Pancreas (tissue), 10 donors: Measurements from ENCODE around the gene RBMS3. TPM values are rescaled to one million over a fixed set of nuclear protein-coding genes. Genes with fewer than 3 reads are reported as not detected.

Experiments
- ATAC-seq, 4 donors: fragments of 200-7000 bp; cut with Tn5 transposase; one replicate each; pipeline versions ENCODE4 v1.8.0 to v1.9.1; 2020; ENCODE audit warnings: mild to moderate bottlenecking in 4 of 4, moderate library complexity in 4 of 4
- DNase-seq, 6 donors: peaks; one replicate each; pipeline ENCODE4 v3.0.0-alpha.2; 2020
- FAIRE-seq: peaks from 2 replicates; lab custom pipeline; 2012; peaks lifted over from hg19 to GRCh38; lab: Jason Lieb, UNC
- H3K27ac ChIP-seq, 4 donors: fragments of 200-600 bp; sonication (generic); 1 replicate in 3 of 4; 2 replicates in 1 of 4; pipeline versions ENCODE4 v1.5.0 to v1.8.0; 2020
- H3K27me3 ChIP-seq, 4 donors: fragments of 200-600 bp; one replicate each; pipeline ENCODE4 v1.8.0; 2021
- H3K36me3 ChIP-seq, 3 donors: fragments of 200-600 bp; sonication (generic) in 1 of 3; one replicate each; pipeline versions ENCODE4 v1.5.0 to v1.8.0; 2020 to 2021
- H3K4me1 ChIP-seq, 3 donors: fragments of 200-600 bp; one replicate each; pipeline ENCODE4 v1.8.0; 2021
- H3K4me3 ChIP-seq, 4 donors: fragments of 200-600 bp; sonication (generic) in 2 of 4; one replicate each; pipeline versions ENCODE4 v1.5.0 to v1.8.0; 2020 to 2021
- H3K9me3 ChIP-seq, 4 donors: fragments of 200-600 bp; one replicate each; pipeline ENCODE4 v1.8.0; 2021
- CTCF ChIP-seq, 4 donors: fragments of 200-600 bp; sonication (generic) in 3 of 4; IDR thresholded peaks; one replicate each; pipeline versions ENCODE4 v1.5.0 to v1.8.0; 2021; ENCODE audit warnings: antibody characterized with exemption in 4 of 4
- WGBS, 2 donors: extraction: QIAGEN DNeasy Blood & Tissue Kit; methylation state at CpG; one replicate each; pipeline ENCODE4 v1.1.7; 2013; 5-methylcytosine and 5-hydroxymethylcytosine counted together
- intact Hi-C, 3 donors: fragments of 100-400 bp; cut with DNase I; formaldehyde crosslinking; loops; one replicate each; pipeline versions ENCODE4 v1.11.1 to v1.14.2; 2022
- polyA plus RNA-seq, 2 donors: library from polyadenylated mRNA; stranded (reverse); fragments of 200-250 nt; gene quantifications; one replicate each; pipeline ENCODE4 v1.2.3, GENCODE V29; 2013
- total RNA-seq, 6 donors: library from RNA; stranded (reverse); fragmentation: NEBNext Ultra II Directional in 4 of 6; extraction: Animal tissue kit (Norgen Biotek cat#: 25700) in 4 of 6; gene quantifications; one replicate each; pipeline versions ENCODE4 v1.2.1 to v1.2.4, GENCODE V29; 2021 to 2023
- donor health status: healthy with polysubstance abuse.
- donor health status: DM: no; HTN: no; CAD: no; lungs with moderate emphysema.
- donor health status: DM: no; HTN: no; CAD: no.
- donor health status: control.
- donor health status: control.
- donor health status: Bipolar disorder and iron deficiency.
- donor health status: DM: yes; HTN: yes; CAD: no.
- donor health status: DM: no; HTN: no; CAD: no.
- donor health status: DM: no; HTN: no; CAD: no.
- donor health status: DM: yes; HTN: yes; CAD: no.

RBMS3 gene
- total and polyA plus RNA-seq, 8 donors = 4.0 to 10.0 (median 6.6) TPM

- Histone ChIP-seq H3K27ac (no peak overlapping the region), H3K36me3 (no peaks in the 10 kb centered on the region), H3K27me3 (no peaks in the 10 kb centered on the region), H3K4me1 (peaks cover 0 to 3% (median 0%) of the 10 kb centered on the region in 3 donors), H3K4me3 (no peak overlapping the region), H3K9me3 (no peaks in the 10 kb centered on the region)
- intact Hi-C loops = no loop called here
- no peak for TF ChIP-seq CTCF (IDR thresholded peaks at IDR 0.05)
- FAIRE-seq = no peak
- no peak for ATAC-seq
- 80 to 81% methylated on average over 1 of the region's 1 CpG for WGBS, 2 donors
- DNase-seq = no peak
Measured at GRCh38 chr3:29590012-29590411, 309.1 kb downstream of the RBMS3 start.

- no peaks in the 10 kb centered on the region for H3K27me3 ChIP-seq
- no peaks in the 10 kb centered on the region for H3K36me3 ChIP-seq
- DNase-seq (no peak), ATAC-seq (no peak), FAIRE-seq (no peak)
- H3K4me1 ChIP-seq = peaks cover 0 to 3% (median 0%) of the 10 kb centered on the region in 3 donors
- H3K4me3 ChIP-seq = no peak overlapping the region
- H3K9me3 ChIP-seq = no peaks in the 10 kb centered on the region
- H3K27ac ChIP-seq = no peak overlapping the region
- intact Hi-C loops = no loop called here
- TF ChIP-seq CTCF (IDR thresholded peaks at IDR 0.05) = no peak
Measured at GRCh38 chr3:29590461-29590860, 309.6 kb downstream of the RBMS3 start.

- WGBS, 2 donors = 36 to 38% methylated on average over 3 of the region's 3 CpGs
- H3K4me1 ChIP-seq = peaks cover 0 to 3% (median 0%) of the 10 kb centered on the region in 3 donors
- no peaks in the 10 kb centered on the region for H3K27me3 ChIP-seq
- intact Hi-C loops = no loop called here
- ATAC-seq (no peak), DNase-seq (no peak), FAIRE-seq (no peak)
- no peaks in the 10 kb centered on the region for H3K9me3 ChIP-seq
- H3K4me3 ChIP-seq = no peak overlapping the region
- no peak overlapping the region for H3K27ac ChIP-seq
- no peaks in the 10 kb centered on the region for H3K36me3 ChIP-seq
- no peak for TF ChIP-seq CTCF (IDR thresholded peaks at IDR 0.05)
Measured at GRCh38 chr3:29591579-29591978, 310.7 kb downstream of the RBMS3 start.

- DNase-seq (no peak), FAIRE-seq (no peak), ATAC-seq (no peak)
- Histone ChIP-seq H3K27me3 (no peaks in the 10 kb centered on the region), H3K9me3 (no peaks in the 10 kb centered on the region), H3K27ac (no peak overlapping the region), H3K4me1 (peaks cover 0 to 3% (median 0%) of the 10 kb centered on the region in 3 donors), H3K4me3 (no peak overlapping the region), H3K36me3 (no peaks in the 10 kb centered on the region)
- WGBS, 2 donors = 56% methylated on average over 1 of the region's 1 CpG
- TF ChIP-seq CTCF (IDR thresholded peaks at IDR 0.05) = no peak
- intact Hi-C loops = no loop called here
Measured at GRCh38 chr3:29593802-29594201, 312.9 kb downstream of the RBMS3 start.

- 48 to 62% methylated on average over 1 of the region's 1 CpG for WGBS, 2 donors
- ATAC-seq = no peak
- H3K4me3 ChIP-seq = no peak overlapping the region
- no peak overlapping the region for H3K27ac ChIP-seq
- no peaks in the 10 kb centered on the region for H3K36me3 ChIP-seq
- H3K4me1 ChIP-seq = peaks cover 0 to 3% (median 0%) of the 10 kb centered on the region in 3 donors
- no peaks in the 10 kb centered on the region for H3K27me3 ChIP-seq
- no peak for TF ChIP-seq CTCF (IDR thresholded peaks at IDR 0.05)
- DNase-seq = no peak
- intact Hi-C loops = no loop called here
- FAIRE-seq = no peak
- no peaks in the 10 kb centered on the region for H3K9me3 ChIP-seq
Measured at GRCh38 chr3:29594261-29594660, 313.4 kb downstream of the RBMS3 start.
